NK-92 (cell line): ENCODE results near the gene CKLF.
"Not testable (repeated sequence)": the region's sequence is repeated elsewhere in the genome, so short reads cannot be mapped to it uniquely, and the experiment has no call there.

Experiments used
- DNase-seq: peaks from one replicate; lab custom pipeline; 2025; ENCODE audit not compliant: unreplicated experiment; lab: John Stamatoyannopoulos, UW

Gene CKLF

DNA sequence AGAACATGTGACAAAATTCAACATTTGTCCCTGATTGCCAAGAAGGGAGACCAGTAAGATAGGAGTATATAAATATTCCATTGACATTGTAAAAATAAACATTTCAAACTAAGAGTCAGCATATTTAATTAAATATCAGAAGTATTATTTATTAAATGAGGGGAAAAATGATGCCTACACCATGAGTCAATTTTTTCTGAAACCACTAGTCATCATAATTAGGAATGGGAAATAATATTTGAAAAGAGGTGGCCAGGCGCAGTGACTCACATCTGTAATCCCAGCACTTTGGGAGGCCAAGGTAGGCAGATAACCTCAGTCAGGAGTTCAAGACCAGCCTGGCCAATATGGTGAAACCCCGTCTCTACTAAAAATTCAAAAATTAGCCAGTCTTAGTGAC, 16.0 kb downstream of the CKLF start:
- no peak for DNase-seq

DNA sequence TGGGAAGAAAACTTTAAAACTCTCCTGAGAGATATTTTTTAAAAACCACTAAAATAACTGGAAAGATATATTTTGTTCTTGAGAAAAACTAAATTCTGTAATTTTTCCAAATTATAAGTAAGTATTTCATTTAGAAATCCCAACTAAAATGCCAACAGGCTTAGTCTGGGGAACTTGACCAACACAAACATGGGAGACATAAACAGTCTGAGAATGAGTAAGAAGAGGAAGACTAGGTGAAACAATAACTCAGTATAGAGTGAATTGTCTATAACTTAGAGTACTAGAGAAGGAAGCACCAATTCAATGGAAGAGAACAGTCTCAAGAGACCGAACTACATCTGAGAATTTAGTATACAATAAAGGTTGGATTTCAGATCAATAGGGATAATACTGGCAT, 16.8 kb downstream of the CKLF start:
- DNase-seq, result no peak

DNA sequence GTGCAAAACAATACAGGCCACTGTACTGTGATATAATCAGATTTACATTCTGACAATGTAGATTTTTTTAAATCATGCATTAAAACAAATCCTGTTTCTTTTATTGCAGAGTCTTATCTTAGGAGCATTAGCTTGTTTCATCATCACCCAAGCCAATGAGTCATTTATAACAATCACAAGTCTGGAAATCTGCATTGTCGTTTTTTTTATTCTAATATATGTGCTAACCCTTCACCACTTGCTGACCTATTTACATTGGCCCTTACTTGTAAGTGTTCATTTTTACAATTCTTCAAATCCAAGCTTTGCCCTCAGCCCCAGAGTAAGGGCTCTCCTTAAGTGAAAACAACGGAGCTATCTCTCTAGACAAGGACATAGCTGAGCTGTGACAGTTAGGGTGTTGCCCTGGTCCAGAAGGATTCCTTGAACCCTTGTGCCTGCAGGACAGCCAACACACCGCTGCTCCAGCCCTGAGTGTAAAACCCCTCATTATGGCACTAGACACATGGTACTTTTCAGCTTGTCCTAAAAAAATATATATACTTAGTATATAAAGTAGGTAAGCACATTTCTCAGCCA, 17.5 kb downstream of the CKLF start:
- DNase-seq, result no peak

DNA sequence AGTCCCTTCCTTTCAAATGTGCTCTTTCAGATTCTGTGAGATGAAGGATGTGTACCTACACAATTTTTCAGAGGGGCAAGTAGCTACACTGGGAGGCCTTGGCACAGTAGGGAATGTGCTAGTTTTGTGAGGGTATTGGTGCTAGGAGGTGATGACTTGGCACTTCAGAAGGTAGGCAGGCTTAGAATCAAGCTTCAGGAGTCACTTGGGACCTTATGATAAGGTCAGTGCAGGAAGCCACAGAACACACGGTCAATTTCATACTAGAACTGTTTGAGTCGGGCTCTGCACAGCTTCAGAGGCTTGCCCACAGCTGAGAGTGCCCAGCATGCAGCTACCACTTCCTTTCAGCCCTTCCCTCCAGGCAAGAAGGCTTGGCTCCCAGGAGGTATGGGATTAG, 20.0 kb downstream of the CKLF start:
- DNase-seq, result no peak

DNA sequence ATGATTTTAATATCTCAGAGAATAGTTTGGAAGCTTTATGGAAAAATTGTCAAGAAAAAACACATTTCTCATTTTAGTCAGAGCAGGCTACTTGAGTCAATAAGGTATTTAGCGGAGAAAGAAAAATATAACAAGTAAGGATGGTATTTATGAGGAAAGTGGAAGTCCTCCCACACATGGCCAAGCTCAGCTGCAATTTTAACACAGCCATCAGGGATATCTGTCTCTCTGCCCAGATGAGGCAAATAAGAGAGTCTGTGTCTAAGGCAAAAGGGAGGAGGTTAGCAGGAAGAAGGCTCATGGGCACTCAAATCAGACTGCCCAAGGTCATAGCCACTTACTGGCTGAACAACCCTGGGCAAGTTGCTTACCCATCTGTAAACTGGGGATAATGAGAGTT, 21.7 kb downstream of the CKLF start:
- DNase-seq, result no peak

DNA sequence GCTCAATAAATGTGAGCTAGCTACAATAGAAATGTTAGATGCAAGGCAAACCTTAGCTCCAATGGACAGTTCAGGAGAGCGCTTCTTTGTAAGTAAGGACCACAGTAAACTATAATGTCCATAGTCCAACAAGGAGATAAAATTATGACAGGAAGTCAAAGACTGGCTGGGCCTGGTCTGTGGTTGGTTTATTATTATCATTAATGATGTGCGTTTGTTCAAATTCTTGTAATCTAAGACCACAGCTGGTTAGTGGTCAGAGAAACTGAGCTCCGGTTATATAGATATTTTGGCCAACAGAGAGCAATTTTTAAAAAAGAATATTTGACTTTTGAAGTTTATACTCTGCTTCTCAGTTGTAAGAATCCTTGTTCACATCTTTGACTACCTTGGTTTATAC, 22.2 kb downstream of the CKLF start:
- no peak for DNase-seq

DNA sequence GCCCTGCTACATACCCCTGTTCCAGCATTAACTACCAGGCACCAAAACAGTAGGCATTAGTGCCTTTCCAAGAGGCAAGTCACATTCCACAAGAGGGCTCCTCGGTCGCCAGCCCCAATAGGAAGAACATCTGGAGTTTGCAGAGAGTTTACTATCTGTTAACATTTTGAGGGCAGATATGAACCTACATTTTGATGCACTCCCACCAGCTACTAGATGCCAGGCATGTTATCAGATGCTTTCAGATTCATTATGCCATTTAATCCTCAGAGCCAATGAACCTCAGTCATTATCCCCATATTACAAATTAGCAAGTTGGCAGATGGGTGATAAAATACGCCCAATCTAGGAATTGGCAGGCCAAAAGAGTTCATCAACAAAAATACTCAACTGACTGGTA, 22.7 kb downstream of the CKLF start:
- no peak for DNase-seq

DNA sequence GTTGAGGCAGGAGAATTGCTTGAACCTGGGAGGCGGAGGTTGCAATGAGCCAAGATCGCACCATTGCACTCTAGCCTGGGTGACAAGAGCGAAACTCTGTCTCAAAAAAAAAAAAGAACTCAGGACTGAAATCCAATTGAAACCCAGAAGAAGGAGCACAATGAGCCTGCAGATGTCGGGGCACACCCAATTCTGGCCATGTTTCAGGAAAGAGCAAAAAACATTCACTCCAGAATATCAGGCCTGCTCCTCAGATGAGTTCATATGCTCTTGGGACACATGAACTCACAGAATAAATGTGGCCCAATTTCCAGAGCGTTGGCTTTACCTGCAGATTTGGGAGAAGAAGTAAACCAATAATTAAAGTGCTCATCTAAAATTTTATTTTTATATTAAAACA, 23.9 kb downstream of the CKLF start:
- no peak for DNase-seq

DNA sequence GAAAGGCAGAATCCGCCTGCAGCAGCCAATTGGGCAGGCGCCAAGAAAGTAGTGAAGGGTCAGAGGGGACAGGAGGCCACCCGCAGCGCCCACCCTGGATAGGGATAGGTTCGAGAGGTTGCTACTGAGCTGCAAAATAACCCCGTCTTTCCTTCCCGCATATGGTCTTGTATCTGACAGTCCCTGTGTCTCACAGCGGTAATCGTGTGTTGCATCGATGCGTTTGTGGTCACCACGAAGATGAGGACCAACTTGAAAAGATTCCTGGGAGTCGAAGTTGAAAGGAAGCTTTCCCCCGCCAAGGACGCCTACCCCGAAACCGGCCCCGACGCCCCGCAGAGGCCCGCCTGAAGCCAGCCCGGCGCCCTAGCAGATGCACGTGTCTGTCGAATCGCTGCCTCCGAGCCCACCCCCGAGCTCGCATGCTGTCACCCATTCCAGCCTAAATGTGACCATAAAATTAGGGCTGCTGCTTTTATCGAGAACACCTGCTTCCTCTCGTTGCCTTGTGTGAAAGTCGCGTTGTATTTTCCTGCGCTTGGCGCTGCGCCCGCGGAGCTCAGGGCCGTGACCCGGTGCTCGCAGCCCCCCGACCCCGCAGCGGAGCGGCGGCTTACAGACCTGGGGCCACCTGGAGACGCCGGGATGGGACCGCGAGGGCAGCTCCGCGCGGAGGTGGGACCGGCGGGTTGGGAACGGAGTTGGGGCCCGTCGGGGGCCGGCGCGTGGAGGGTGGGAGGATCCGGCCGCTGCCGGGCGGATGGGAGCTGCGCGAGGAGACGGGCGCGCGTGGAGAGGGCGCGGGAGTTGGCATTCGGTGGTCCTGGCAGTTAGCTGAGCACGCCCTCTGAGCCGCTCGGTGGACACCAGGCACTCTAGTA, 26.5 kb downstream of the CKLF start, which contains the start of gene CMTM2:
CMTM2 (plus strand) TSS at position 813 of the 881 bp plus-strand sequence. CDS start 145 bp downstream, outside the sequence.
- DNase-seq, result no peak

DNA sequence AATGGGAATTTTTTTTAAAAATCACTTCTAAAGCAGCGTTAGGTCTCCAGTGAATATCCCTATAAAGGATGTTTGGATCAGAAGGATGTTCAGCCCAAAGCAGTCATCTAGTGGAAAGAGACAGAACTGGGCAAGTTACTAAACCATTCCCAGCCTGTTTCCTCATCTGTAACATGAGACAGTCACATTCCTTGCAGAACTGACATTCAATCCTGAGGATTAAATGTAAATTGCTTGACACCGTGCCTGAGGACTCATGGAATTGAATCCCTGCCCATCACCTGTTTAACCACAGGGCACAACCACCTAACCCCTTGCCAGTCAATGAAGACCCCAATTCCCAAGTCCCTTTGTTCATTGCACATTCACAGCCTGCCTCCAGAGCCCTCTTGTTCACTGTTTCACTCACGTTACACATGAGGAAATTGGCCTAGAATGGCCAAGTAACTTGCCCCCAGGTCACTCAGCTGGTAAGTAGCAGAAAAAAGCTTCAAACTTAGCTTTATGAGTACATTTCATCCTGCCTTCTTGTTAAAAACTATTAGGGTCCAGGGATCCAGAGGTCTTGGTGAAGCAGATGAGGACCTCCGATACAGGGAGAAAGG, 28.3 kb downstream of the CKLF start:
- no peak for DNase-seq

DNA sequence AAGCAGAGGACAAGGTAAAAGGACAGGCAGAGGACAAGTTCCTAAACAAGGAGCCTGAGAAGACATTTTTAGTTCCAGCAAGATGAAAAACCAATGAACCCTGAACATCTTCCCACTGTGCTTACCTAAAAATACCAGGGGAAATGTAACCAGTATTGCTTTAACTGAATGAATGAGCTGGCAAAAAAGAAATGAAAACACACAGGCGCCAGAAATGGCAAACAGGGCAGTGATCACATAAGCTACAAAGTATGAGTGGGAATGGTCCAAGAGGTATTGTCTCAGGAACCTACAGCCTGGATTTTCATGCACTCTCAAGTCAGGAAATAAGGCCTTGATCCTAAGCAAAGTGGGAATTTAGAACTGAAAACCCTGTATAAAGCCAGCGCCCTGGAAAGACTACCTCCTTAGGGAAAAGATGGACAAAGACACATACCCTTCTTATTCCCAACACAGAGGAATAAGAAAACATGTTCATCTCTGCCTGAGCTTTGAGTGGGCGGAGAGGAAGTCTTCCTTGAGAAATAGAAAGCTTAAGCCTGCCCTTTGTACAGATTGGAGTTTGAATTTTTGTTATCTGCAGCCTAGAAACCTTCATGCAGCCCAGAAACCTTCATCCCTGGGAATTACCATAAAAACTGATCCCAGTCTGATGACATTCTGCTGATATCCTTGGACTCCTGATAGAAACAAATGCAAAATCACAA, 29.0 kb downstream of the CKLF start:
- DNase-seq, result no peak

DNA sequence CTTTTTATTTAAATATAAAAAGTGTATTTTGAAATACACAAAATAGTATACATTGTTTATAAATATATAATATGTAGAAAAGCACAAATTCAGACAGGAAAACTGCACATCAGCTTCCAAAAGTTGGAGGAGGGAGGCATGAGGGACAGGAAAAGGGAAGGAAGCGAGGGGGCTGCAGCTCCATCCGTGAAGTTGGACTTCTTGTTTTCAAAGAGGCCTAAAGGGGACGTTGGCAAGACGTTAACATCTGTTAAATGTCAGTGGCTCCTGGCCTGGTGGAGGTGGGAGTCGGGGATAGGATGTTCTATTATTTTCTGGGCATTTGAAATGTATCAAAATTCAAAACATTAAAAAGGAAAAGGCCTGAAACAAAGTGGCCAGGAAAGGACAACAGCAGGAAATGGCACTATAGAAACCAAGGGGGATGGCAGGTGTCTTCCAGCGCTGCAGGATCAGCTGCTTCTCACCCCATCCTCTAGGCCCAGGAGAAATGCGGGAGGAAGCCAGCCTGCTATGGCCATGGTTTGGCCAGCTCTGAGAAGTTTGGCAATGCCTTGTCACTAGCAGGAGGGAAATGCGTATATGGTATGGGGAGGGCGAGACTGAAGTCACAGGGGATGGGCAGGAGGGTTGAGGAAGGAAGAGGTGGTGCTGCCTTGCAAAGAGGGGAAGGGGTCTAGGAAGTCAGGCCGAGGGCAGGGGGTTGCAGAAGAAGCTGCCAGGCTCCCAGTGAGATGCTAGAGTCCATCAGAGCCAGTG, 33.3 kb downstream of the CKLF start:
- no peak for DNase-seq

DNA sequence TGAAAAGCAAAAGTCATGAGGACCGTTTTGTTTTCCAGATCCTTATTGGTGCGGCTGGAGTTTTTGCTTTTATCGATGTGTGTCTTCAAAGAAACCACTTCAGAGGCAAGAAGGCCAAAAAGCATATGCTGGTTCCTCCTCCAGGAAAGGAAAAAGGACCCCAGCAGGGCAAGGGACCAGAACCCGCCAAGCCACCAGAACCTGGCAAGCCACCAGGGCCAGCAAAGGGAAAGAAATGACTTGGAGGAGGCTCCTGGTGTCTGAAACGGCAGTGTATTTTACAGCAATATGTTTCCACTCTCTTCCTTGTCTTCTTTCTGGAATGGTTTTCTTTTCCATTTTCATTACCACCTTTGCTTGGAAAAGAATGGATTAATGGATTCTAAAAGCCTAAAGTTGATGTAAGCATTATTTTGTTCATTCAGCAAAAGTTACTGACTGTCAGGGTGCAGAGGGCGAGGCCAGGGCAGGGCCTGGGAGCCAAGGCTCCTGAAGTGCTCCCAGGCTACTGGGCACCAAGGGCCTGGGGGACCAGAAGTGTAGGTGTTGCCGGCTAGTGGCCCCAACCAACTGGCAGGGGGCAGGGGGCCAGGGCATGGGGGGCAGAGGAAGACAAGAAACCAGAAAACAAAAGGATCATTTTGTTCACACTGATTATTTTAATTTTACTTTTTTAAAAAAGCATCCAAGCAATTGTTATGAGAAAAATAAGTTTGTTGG, 35.7 kb downstream of the CKLF start:
- no peak for DNase-seq

DNA sequence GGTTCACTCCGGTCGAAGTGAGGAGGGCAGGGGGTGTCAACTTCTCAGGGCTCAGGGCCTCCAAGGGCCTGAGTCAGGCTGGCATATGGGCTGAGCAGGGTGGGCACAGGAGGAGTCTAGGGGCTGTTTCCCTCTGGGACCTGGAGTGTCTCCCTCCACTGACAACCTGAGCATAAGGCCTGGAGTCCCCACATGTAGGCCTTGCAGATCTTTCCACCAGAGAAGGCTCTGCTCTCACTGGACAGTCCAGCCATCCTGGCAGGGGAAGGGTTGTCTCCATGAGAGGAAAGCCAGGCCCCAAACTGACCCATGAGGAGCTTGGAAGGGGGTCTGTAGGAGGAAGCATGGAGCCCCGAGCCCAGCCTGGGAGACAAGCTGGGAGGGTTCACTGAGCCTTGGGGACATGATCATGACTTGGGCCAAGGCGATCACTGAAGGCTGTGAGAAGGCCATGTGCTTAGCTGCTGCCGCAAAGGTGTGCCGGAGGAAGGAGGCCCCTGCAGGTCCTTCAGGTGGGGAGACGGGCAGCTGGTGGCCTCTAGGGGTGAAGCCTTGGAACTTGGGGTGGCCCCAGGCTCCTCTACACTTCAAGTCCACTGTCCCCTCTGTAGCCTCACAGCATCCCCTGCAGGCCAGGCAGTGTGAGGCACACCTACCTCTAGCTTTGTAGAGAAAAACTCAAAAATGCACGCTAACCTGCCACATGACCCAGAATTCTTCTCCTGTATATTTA, 36.8 kb downstream of the CKLF start:
- DNase-seq, result no peak

DNA sequence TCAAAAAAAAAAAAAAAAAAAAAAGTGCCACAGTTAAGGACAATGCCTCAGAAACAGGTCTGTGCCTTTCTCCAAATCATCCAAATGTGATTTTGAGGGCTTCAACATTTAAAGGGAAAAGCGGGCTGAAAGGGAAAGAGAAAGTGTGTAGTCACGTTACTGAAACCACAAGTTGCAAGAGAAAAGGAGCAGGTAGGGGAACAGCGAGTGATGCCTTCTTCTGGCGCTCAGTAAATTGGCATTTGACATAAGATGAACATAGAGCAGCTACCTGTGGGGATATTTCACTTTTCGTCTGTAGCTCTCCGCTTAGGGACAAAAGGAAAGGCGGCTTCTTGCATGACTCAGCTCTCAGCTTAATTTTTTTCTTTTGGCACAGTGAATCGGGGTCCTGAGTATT, 37.9 kb downstream of the CKLF start:
- DNase-seq, result no peak

DNA sequence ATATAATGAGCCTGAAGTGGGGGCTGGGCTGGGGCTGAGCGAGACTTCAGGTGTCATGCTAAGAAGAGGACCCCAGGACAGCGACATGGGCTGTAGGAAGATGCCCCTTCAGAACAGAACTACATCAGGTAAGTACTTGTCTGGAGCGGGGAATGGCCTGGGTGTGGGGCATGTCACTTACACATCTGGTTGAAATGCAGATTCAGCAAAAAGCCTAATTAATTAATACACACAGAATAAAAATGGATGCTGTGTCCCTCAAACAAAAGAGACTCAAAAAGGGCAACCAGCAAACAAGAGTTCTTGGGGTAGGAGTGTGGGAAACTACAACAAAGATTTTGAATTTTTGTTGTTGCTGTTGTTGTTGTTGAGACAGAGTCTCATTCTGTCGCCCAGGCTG, 38.6 kb downstream of the CKLF start:
- DNase-seq, result no peak

DNA sequence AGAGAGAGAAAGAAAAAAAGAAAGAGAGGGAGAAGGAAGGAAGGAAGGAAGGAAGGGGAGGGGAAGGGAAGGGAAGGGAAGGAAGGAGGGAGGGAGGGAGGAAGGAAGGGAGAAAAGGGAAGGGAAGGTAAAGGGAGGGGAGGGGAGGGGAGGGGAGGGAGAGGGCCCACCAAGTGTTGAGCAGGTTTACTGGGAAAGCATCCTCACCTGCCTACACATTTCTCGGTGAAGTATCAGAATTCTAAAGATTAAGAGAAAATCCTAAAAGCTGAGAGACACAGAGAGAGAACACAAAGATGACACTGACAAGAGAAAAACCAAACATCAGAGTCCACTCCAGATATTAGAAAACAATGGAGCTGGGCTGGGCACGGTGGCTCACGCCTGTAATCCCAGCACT, 39.9 kb downstream of the CKLF start:
- DNase-seq, result no peak

DNA sequence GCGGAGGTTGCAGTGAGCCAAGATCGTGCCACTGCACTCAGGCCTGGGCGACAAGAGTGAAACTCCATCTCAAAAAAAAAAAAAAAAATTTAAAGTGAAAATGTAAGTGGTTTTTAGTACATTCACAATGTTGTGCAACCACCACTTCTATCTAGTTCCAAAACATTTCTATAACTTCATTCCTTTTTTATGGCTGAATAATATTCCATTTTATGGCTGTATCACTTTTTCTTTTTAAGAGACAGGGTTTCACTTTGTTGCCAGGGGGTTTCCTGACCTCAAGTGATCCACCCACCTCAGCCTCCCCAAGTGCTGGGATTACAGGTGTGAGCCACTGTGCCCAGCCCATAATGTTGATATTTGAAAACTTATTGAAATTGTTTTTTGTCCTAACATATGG, 40.4 kb downstream of the CKLF start:
- no peak for DNase-seq

DNA sequence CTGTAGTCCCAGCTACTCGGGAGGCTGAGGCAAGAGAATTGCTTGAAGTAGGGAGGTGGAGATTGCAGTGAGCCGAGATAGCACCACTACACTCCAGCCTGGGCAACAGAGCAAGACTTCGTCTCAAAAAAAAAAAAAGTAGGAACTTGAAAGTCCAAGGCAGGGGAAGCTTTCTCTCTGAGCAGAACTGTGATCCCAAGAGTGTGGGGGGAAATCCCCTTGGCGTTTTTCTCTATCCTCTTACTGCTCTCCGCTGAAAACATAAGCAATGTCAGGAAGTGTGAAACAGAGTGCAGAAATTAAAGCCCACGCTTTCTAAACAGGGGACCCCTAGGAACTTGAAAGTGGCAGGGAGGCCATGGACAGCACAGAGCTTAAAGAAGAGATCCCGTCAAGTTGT, 42.4 kb downstream of the CKLF start:
- no peak for DNase-seq

DNA sequence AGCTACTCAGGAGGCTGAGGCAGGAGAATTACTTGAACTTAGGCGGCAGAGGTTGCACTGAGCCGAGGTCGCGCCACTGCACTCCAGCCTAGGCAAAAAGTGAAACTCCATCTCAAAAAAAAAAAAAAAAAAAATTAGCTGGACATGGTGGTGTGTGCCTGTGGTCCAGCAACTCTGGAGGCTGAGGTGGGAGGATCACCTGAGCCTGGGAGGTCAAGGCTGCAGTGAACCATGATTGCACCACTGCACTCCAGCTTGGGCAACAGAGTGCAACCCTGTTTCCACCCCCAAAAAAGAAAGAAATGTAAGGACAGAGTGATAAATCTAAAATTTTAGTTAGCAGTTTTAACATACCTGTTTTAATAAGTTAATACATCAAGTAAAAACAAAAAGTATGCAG, 44.2 kb downstream of the CKLF start:
- not testable (repeated sequence) for DNase-seq
